ENCODE results near the gene LCE2D.
A peak's percentile ranks its signal among the peaks of the same experiment; 100 is the strongest.
"Not testable (repeated sequence)": the region's sequence is repeated elsewhere in the genome, so short reads cannot be mapped to it uniquely, and the experiment has no call there.

The LCE2D gene

GRCh38 chr1:152663098-152663497 lies at the start of gene LCE2D:
LCE2D (plus strand) TSS chr1:152663380; CDS start chr1:152664106, 726 bp downstream.
- DNase-seq: no peak

- no peak for DNase-seq
Measured at GRCh38 chr1:152613511-152613910, 49.7 kb upstream of the LCE2D start, which contains the start of gene LCE3B. LCE3B (plus strand) TSS chr1:152613811; CDS start chr1:152613811, 0 bp downstream.

- DNase-seq: no peak
Measured at GRCh38 chr1:152621993-152622392, 41.2 kb upstream of the LCE2D start.

GRCh38 chr1:152622803-152623202 lies 40.4 kb upstream of the LCE2D start, which contains the start of gene LCE3A:
LCE3A (minus strand) TSS chr1:152623103; CDS start chr1:152623103, 0 bp downstream.
- no peak for DNase-seq

GRCh38 chr1:152623203-152623844 lies 39.9 kb upstream of the LCE2D start:
- no peak for DNase-seq

GRCh38 chr1:152626744-152627143 lies 36.4 kb upstream of the LCE2D start:
- no peak for DNase-seq

GRCh38 chr1:152630596-152630995 lies 32.6 kb upstream of the LCE2D start:
- DNase-seq: no peak

GRCh38 chr1:152640351-152640750 lies 22.8 kb upstream of the LCE2D start:
- DNase-seq: no peak

GRCh38 chr1:152643945-152644344 lies 19.2 kb upstream of the LCE2D start:
- DNase-seq: no peak

GRCh38 chr1:152645146-152645545 lies 18.0 kb upstream of the LCE2D start:
- no peak for DNase-seq

GRCh38 chr1:152646656-152647055 lies 16.5 kb upstream of the LCE2D start:
- no peak for DNase-seq

- peak; percentile 20 for DNase-seq
Measured at GRCh38 chr1:152654110-152654509, 9.1 kb upstream of the LCE2D start.

GRCh38 chr1:152656459-152656858 lies 6.7 kb upstream of the LCE2D start:
- DNase-seq: no peak

GRCh38 chr1:152657677-152658076 lies 5.5 kb upstream of the LCE2D start:
- DNase-seq: no peak

GRCh38 chr1:152658649-152659048 lies 4.5 kb upstream of the LCE2D start:
- DNase-seq: no peak

GRCh38 chr1:152666171-152666570 lies 3.0 kb downstream of the LCE2D start:
- DNase-seq: not testable (repeated sequence)

- no peak for DNase-seq
Measured at GRCh38 chr1:152667648-152668047, 4.5 kb downstream of the LCE2D start.

- no peak for DNase-seq
Measured at GRCh38 chr1:152673016-152673415, 9.8 kb downstream of the LCE2D start.

- not testable (repeated sequence) for DNase-seq
Measured at GRCh38 chr1:152674983-152675382, 11.8 kb downstream of the LCE2D start, which contains the start of gene LCE2C. LCE2C (plus strand) TSS chr1:152675279; CDS start chr1:152676016, 737 bp downstream.

GRCh38 chr1:152679459-152679858 lies 16.3 kb downstream of the LCE2D start:
- DNase-seq: no peak

GRCh38 chr1:152681616-152682015 lies 18.4 kb downstream of the LCE2D start:
- no peak for DNase-seq

GRCh38 chr1:152683846-152684245 lies 20.7 kb downstream of the LCE2D start:
- no peak for DNase-seq

GRCh38 chr1:152685823-152686222 lies 22.6 kb downstream of the LCE2D start, which contains the start of gene LCE2B:
LCE2B (plus strand) TSS chr1:152686123; CDS start chr1:152686844, 721 bp downstream.
- not testable (repeated sequence) for DNase-seq

GRCh38 chr1:152697701-152698600 lies 34.8 kb downstream of the LCE2D start, which contains the start of gene LCE2A:
LCE2A (plus strand) TSS chr1:152698345; CDS start chr1:152698902, 557 bp downstream.
- DNase-seq: no peak
